GM18870 (cell line): ENCODE measurements around the gene ZBTB46.
"Not testable (repeated sequence)": the region's sequence is repeated elsewhere in the genome, so short reads cannot be mapped to it uniquely, and the experiment has no call there.

ENCODE experiments used
- ATAC-seq: cut with Tn5 transposase; IDR thresholded peaks from one replicate; pipeline ENCODE4 v1.9.1; 2021; ENCODE audit warnings: moderate library complexity; ENCODE audit not compliant: unreplicated experiment

ZBTB46 gene

GRCh38 chr20:63736893-63737694 lies 94.0 kb downstream of the ZBTB46 start:
- no peak for ATAC-seq

GRCh38 chr20:63735859-63736718 lies 95.0 kb downstream of the ZBTB46 start, which contains the start of gene LIME1:
TSS of gene LIME1 (plus strand) at chr20:63736664. CDS start at chr20:63737550, 886 bp downstream.
- ATAC-seq: no peak

GRCh38 chr20:63734946-63735858 lies 95.9 kb downstream of the ZBTB46 start:
- no peak for ATAC-seq

- ATAC-seq: no peak
These were observed 96.7 kb downstream of the ZBTB46 start for GRCh38 chr20:63734111-63734945.

- ATAC-seq: no peak
These were observed 97.4 kb downstream of the ZBTB46 start for GRCh38 chr20:63733579-63734081.

- ATAC-seq: no peak
These were observed 97.9 kb downstream of the ZBTB46 start for GRCh38 chr20:63733117-63733516.

GRCh38 chr20:63732118-63733095 lies 98.7 kb downstream of the ZBTB46 start:
- ATAC-seq: no peak

- no peak for ATAC-seq
These were observed 99.7 kb downstream of the ZBTB46 start for GRCh38 chr20:63731410-63731809.

- not testable (repeated sequence) for ATAC-seq
These were observed 100.8 kb downstream of the ZBTB46 start for GRCh38 chr20:63730189-63730733.

GRCh38 chr20:63722967-63723622 lies 108.0 kb downstream of the ZBTB46 start:
- not testable (repeated sequence) for ATAC-seq

GRCh38 chr20:63718996-63719395 lies 112.1 kb downstream of the ZBTB46 start:
- ATAC-seq: no peak

GRCh38 chr20:63714858-63715257 lies 116.2 kb downstream of the ZBTB46 start:
- no peak for ATAC-seq

GRCh38 chr20:63712191-63712590 lies 118.9 kb downstream of the ZBTB46 start:
- no peak for ATAC-seq

GRCh38 chr20:63711085-63711645 lies 119.9 kb downstream of the ZBTB46 start:
- ATAC-seq: no peak

GRCh38 chr20:63709149-63709527 lies 121.9 kb downstream of the ZBTB46 start:
- no peak for ATAC-seq

GRCh38 chr20:63708301-63709148 lies 122.5 kb downstream of the ZBTB46 start:
- no peak for ATAC-seq
